Measurements from ENCODE around the gene C6orf132.

- TF ChIP-seq CTCF (conservative IDR thresholded peaks at IDR 0.05; ENCODE audit: low read depth, low read length), result no peak
- TF ChIP-seq CHD1 (IDR thresholded peaks at IDR 0.05; ENCODE audit: low read depth, low read length), result no peak
Observed at GRCh38 chr6:42120895-42121865, 21.2 kb downstream of the C6orf132 start.

All from IMR-90 (cell line).